ENCODE results near the gene DEFB132.

DNA sequence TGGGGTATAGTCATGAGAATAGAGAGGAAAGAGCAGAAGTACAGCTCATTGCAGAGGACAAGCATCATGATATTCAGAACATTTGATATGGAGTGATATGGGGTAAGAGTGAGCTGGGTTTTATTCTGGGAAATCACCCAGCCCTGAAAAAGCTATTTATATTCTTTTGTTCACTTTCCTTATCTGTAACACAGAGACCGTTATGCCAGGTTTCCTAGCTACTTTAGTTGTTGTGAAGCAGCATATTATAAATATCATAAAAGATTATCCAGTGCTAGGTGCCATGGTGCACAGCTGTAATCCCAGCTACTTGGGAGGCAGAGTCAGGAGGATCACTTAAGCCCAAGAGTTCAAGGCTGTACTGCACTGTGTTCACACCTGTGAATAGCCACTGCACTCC, 40.3 kb upstream of the DEFB132 start:
- TF ChIP-seq TAF1 (IDR thresholded peaks at IDR 0.05; ENCODE audit: low read depth, low read length) (no peak), POLR2A (IDR thresholded peaks at IDR 0.05; ENCODE audit: low read depth, low read length) (no peak), PAX5 (IDR thresholded peaks at IDR 0.05; ENCODE audit: insufficient read depth, low read length, severe bottlenecking) (no peak), SPI1 (IDR thresholded peaks at IDR 0.05; ENCODE audit: low read depth, low read length) (no peak)
